DMS 273 (cell line): Measurements from ENCODE around the gene FBXO8.
A peak's percentile ranks its signal among the peaks of the same experiment; 100 is the strongest.
"Not testable (repeated sequence)": the region's sequence is repeated elsewhere in the genome, so short reads cannot be mapped to it uniquely, and the experiment has no call there.

Experiments
- DNase-seq: peaks from one replicate; lab custom pipeline; 2025; ENCODE audit not compliant: unreplicated experiment; lab: John Stamatoyannopoulos, UW

Gene FBXO8, protein sequence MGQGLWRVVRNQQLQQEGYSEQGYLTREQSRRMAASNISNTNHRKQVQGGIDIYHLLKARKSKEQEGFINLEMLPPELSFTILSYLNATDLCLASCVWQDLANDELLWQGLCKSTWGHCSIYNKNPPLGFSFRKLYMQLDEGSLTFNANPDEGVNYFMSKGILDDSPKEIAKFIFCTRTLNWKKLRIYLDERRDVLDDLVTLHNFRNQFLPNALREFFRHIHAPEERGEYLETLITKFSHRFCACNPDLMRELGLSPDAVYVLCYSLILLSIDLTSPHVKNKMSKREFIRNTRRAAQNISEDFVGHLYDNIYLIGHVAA

GRCh38 chr4:174283507-174284471 is at the start of gene FBXO8, which contains the start of gene CEP44:
TSS of gene FBXO8 (minus strand) at chr4:174283667. CDS start at chr4:174263092, 20,575 bp downstream.
TSS of gene CEP44 (plus strand) at chr4:174283911. CDS start at chr4:174299122, 15,211 bp downstream.
- DNase-seq = peak; percentile 79

DNA sequence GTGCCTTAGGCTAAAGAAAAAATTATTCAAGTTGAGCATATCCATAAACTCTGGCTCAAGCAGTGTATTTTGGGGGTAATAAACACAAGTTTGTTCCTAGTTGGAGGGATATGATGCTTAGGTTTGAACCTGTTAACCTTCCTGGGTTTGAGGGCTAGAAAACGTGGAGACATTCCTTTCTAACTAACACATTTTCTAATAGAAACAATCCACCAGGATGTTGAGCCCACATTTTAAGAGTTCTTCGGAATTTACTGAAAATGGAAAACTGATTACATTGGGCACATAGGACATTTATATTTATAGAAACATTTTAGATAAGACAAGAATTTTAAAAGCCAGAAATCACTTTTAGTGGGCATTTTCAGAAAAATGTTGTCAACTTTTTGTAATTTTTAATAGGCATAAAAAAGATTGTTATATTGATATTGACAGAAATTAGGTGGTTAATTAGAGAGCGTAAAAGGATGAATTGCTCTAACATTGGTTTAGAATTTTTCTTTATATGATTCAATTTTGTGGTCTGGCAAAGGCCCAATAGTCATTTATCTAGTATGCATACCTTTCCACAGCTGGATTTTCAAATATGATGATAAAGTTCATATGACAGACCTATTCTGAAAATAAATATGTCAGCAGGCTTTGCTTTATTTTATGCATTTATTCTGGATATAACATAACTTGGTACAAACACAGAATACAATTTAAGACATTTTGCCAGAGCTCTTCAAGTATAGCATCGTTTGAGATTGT is 49.5 kb upstream of the FBXO8 start:
- DNase-seq = no peak

DNA sequence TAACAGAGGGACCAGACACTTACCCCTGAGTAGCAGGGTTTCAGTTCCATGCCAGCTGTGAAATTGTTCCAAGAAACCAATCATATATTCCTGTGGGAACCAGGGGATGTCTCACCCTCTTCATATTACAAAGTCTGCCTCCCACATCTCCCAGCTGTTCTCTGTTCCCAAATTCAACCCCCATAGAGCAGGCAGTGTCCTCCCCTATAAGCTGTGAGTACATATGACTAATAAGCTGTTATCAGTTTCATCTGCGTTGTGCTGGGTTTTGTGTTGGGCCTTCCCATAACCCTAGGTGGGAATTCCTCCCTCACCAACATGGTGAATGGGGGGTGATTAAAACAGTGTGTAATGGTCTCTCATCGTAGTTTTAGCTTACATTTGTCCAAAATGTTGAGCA is 41.3 kb upstream of the FBXO8 start:
- DNase-seq = peak; percentile 38

DNA sequence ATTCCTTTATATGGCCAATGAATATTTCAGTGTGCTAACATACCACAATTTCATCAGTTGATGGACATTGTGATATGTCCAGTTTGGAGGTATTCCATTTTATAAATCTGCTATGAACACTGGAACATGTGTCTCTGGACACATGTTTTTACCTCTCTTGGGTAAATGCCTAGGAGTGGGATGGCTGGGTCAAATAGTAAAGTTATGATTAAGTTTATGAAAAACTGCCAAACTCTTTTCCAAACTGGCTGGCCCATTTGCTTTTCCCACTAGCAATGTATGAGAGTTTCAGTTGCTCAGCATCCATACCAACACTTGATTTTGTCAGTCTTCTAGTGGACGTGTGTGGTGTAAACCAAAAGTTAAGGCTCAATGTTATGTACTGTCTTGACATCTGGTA is 40.8 kb upstream of the FBXO8 start:
- DNase-seq = no peak

DNA sequence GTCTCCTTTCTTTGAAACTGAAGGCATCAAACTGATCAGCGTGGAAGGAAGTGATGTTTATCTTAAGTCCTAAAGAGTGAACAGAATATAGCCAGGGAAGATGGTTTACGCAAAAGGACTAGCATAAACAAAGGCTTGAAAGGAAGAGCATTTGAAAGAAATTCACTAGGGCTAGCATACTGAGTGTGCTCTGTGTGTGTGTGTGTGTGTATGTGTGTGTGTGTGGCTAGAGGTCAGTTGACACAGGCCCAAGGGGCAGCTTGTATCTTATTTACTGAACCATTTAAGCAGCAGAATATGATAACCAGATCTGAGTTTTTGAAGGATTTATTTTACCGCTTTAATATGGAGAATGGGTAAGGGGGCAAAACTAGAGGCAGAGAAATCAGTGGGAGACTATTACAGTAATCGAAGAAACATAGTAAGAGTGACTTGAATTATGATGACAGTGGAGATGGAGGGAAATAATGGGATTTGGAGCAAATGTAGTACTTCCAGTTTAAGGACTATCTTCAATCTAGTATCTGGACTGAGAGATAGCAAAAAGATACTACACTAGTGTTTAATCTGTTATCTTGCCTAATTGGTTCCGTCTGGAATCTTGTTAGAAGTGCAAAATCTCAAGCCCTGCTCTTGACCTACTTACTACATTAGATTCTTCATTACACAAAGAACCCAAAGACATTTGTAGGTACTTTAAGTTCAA is 37.2 kb upstream of the FBXO8 start:
- no peak for DNase-seq

- DNase-seq = peak; percentile 47
Measured at GRCh38 chr4:174318829-174319764, 35.6 kb upstream of the FBXO8 start.

GRCh38 chr4:174317531-174317930 is 34.1 kb upstream of the FBXO8 start:
- peak; percentile 5 for DNase-seq

- no peak for DNase-seq
Measured at GRCh38 chr4:174316954-174317353, 33.5 kb upstream of the FBXO8 start.

GRCh38 chr4:174316546-174316945 is 33.1 kb upstream of the FBXO8 start:
- DNase-seq = no peak

GRCh38 chr4:174314770-174315169 is 31.3 kb upstream of the FBXO8 start:
- DNase-seq = peak; percentile 7

DNA sequence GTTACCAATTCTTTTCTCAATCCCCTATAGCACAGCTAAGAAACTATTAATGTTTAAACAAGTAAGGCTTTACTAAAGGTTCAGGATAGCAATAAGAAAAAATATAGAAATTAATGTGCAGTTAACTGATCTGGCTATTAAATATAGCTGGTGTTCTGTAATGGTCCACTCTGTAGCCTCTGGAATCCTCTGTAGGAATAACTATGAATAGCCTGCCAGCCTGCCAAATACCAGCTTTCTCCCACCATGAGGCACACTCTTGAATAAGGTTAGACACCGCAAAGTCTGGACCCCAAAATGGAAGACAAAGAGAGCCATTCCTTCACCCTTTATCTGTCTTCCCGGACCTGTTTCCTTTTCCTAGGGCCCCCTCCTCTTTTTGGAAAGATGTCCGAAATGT is 30.8 kb upstream of the FBXO8 start:
- DNase-seq = no peak

DNA sequence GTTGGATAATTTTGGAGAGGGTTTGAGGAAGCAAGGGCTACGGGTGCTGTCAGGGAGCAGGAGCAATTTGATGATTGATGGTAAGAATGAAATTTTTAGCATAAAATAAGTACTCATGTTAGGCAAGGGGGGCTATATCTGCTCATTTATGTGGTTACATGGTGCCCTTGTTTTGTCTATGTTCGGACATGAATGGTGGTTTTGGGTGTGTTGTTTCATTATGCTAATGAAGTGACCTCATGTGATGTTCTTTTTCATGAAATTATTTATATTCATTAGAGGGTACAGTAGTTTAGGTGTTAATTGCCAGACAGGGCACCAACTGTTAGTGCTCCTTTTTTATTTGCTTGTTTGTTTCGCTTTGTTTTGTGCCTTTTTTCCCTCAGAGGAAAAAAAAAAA is 29.5 kb upstream of the FBXO8 start:
- DNase-seq = no peak

- DNase-seq = no peak
Measured at GRCh38 chr4:174307694-174308093, 24.2 kb upstream of the FBXO8 start.

DNA sequence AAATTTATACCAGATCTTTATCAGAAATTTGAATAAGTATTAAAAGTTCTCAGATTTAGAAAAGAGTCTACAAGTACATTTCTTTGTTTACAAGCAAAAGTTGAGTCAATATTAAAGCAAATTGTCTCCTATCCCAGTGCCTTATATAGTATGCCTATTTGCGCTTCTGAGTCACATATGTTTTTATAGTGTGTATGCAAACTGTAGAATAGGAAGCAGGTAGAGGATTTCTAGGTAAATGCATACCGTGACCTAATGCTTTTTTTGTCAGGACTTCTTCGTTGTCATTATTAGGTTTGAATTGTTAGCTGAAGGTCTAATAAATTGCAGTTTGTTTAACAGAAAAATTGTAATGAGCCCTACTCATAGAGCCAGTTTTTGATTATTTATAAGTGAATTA is 22.5 kb upstream of the FBXO8 start:
- no peak for DNase-seq

DNA sequence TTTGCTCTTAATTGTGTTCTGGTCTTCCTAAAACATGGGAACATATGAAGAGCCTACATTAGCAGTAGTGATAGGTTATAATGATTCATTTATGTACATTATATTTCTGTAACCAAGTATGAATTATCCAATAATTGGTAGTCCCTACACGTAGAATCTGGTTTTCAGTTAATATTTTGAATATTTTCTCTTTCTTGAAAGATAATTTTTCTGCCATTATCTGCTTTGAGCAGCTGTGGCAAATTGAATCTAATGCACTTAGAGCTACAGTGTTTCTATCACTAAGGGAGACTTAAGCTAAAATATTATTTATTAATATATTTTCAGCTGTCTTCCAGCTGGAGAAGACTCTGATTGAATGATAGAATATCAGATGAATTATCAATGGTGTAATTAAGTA is 21.2 kb upstream of the FBXO8 start:
- no peak for DNase-seq

DNA sequence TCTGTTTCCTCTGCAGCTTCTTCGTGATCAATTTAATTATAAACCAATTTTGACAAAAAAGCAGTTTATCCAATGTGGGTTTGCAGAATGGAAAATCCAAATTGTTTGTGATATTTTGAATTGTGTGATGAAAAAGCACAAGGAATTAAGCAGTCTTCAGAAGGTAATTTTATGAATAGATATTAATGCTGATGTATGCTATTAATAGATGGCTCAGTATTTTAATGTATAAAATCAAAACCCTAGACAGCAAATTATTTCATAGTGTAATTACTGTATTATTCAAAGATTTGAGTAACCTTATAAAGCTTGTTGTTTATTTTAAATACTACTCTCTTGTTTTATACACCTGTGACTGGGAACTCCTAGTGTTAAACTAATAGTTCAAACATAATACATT is 20.2 kb upstream of the FBXO8 start:
- DNase-seq = no peak

DNA sequence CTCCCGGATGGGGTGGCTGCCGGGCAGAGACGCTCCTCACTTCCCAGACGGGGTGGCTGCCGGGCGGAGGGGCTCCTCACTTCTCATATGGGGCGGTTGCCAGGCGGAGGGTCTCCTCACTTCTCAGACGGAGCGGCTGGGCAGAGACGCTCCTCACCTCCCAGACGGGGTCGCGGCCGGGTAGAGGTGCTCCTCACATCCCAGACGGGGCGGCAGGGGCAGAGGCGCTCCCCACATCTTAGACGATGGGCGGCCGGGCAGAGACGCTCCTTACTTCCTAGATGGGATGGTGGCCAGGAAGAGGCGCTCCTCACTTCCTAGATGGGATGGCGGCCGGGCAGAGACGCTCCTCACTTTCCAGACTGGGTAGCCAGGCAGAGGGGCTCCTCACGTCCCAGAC is 11.7 kb upstream of the FBXO8 start:
- DNase-seq = not testable (repeated sequence)

- DNase-seq = not testable (repeated sequence)
Measured at GRCh38 chr4:174294641-174295040, 11.2 kb upstream of the FBXO8 start.

- no peak for DNase-seq
Measured at GRCh38 chr4:174292473-174292872, 9.0 kb upstream of the FBXO8 start.

DNA sequence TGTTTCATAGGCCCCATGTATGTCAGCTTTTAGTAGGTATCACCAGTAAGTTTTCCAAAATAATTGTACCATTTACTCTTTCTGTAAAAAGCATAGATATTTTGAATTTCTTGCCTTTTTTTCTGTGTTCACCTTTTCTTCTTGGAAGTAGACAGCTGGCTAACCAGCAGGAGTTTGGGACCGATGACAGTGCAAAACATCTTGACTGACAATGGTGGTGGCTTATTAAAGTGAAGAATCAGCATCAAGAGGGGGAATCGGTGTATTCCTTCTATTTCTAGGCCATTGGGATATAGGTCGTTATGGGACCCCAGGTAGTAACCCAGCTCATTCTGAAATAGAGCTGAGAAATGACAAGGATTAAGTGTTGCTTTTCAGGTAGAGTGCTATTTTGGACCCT is 3.4 kb upstream of the FBXO8 start:
- no peak for DNase-seq
